ACHN (cell line): ENCODE data around the gene TSPAN3.
A peak's percentile ranks its signal among the peaks of the same experiment; 100 is the strongest.

Experiments used
- DNase-seq: peaks from one replicate; pipeline ENCODE4 v3.0.0-alpha.2; 2015
- in situ Hi-C: cut with HindIII; loops from 2 replicates; pipeline ENCODE4 v1.10.0; 2017; ENCODE audit warnings: low sequenced_read_pairs, low pct_ligation_motif_present, low pct_unique_long_range_greater_than_20kb

The TSPAN3 gene

DNA sequence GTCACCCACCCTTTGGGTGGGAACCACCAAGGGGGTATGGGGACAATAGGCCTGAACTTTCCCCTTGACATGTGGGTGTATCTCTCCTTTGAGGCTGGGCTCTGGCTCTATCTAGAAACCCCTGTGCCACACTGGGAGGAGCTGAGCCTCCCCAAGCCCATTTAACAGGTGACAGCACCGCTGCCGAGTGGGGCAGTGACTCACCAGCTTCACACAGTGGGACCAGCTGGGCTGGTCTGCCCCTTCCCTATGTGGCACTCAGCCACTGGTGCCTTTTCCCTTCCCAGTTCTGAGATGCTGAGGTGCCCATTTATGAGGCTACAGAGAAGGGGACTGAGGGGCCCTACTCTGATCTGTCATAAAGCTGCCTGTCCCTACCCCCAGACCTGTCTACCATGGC is 70.9 kb downstream of the TSPAN3 start:
- in situ Hi-C loops: no loop called here
- no peak for DNase-seq

DNA sequence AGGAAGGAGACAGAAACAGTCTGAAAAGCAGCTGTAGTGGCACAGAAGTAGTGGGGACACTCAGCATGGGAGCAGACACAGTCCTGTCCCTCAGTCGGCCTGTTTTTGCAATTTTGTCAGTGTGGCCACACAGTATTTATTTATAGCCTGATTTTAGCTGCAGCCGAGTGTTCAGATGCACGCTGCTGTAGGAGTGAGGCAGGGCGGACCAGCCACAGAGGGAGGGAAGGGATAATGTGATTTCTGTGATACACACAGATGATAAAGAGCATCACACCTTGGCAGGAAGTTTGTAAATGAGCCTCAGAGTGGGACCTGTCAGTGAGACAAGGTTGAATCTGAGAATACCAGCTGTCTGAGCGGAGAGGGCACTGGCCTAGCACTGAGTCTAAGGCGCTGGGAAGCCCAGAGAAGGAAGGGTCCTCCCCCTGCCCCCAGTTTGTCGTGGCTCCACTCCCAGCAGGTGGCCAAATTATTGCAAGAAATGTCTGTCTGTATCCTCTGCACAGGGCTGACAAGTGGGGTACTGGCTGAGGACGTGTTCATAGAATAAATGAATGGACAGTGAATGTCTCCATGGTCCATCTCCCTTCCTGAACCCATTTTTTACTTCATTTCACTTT is 72.1 kb downstream of the TSPAN3 start:
- DNase-seq: no peak
- in situ Hi-C loops: no loop called here

DNA sequence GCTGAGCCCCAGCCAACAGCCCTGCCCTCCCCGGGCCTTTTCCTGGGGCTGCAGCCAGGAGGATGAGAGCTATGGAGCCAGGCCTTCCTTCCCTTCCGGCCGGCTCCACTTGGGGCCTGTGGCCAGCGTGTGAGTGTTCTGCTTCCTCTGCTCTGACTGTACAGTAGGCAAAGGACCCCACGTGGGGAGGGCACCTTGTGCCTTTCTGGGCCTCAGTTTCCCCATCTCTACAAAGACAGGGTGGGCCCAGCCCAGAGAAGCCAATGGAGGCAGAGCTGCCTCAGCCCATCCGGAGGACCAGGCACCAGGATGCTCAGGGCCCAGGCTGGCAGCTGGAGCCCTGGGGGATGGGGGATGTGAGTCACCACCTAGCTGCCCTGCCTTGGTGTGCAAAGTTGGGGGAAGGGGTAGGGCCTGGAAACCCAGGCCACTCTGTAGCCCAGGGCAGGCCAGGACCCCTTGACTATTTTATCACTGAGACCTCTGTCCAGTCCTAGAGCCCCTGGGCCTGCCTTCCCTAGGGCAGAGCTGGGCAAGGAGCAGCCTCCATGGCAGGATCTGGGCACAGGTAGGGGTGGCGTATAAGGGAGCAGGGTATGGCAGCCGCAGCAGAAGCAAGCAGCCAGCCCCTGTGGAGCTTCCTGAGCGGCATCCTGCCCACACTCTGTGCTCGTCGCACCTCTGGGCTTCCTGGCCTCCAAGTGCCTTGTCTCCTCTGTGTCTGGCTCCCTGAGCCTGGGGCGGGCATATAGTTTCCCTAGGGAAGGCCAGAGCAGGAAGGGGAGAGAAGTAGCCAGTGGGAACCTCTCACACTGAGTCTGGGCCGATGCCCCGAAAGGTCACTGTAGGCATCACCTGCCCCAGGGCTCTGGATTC is 74.1 kb downstream of the TSPAN3 start:
- in situ Hi-C loops: no loop called here
- DNase-seq: peak; percentile 5

DNA sequence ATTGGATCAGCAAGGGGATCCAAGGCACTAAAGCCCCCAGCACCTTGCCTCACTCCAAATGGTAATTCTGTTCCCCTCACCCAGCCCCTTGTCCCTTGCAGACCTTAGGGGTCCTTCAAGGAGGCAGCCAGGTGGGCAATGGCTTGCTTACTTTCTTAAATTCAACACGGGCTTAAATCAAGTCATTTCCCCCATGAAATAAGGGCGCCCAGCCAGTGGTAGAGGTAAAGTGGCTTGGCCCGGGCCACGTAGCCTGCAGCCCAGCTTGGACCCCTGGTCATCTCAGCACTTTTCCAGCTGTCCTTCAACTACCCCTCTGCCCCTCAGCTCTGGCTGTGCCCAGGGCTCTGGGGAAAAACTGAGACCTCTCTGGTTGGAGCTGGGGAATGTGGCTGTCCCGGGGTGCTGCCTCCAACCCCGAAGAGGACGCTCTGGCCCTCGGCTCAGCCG is 74.8 kb downstream of the TSPAN3 start:
- DNase-seq: no peak
- in situ Hi-C loops: no loop called here

DNA sequence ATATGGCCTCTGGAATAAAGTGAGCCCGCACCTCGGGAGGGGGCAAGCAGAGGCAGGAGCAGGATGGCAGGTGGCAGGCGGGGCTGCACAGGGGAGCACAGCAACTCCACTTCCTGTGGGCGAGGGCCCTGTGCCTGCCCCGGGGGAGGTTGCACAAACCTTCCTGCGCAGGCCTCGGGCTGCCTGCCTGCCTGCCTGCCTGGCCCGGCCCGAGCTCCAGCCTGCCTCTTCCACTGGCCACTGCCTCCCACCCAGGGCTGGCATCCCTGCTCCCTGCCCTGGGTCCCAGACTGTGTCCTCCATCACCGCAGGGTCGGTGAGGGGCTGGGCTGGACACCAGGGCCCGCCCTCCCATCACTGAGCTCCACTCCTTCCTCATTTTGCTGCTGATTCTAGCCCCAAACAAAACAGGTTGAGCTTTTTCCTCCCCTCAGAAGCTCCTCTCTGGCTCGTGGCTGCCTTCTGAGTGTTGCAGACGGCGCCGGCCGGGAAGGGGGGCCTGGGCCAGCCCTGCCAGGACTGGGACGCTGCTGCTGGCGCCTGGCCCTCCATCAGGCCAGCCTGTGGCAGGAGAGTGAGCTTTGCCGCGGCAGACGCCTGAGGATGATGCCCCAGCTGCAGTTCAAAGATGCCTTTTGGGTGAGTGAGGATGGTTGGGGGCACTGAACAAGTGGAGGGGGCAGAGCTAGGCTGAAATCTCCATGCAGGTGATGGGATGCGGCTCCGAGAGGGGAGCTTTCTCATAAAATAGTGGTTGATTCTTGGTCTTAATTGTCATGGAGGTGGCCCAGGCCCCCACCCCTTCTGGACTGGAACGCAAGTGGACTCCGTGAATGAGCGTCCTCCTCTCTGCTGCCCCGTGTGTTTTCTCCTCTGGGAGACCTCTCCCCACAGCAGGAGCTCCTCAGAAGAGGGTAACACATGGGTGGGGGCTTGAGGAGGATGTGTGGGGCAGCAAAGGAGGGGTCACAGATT is 75.7 kb downstream of the TSPAN3 start, which contains the start of gene PSTPIP1:
Gene PSTPIP1, plus strand, starts transcription at position 156 of the 975 bp plus-strand sequence. Its CDS starts 448 bp downstream, at position 604.
- DNase-seq: no peak
- in situ Hi-C loops: no loop called here

DNA sequence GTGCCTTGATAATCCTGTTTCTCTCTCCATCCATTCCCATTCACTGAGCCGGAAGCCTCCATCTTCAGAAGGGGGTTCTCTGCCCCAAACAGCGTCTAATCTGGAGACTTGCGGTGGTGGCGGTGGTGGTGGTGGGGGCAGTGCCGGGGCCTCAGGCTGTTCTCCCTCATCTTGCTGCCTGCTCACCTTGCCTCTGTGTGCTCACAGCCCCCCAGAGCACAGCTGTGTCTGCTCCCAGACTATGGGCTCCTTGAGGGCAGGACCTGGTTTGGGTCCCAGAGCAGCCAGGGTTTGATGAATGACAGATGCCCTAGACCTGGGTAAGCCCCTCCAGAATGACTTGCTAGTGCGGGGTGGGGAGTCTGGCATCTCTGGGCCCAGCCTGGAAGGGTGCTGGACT is 76.4 kb downstream of the TSPAN3 start:
- no peak for DNase-seq
- in situ Hi-C loops: no loop called here

DNA sequence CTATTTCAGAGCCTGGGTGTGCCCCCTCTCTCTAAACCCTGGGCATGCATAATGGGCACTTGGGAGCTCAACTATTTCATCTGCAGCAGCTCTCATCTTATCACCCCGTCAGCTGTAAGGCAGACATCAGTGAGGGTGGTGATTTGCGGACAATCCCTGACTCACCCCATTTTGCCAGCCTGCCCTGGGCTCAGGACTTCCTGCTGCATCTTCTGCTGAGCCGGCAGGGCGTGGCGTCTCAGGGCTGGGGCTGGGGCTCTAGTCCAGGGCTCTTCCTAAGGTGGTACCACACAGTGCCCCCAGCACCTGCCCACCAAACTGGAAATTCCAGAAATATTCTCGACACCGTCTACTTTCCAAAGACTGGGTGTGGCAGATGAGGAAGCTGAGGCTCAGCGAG is 76.9 kb downstream of the TSPAN3 start:
- in situ Hi-C loops: no loop called here
- DNase-seq: peak; percentile 1

DNA sequence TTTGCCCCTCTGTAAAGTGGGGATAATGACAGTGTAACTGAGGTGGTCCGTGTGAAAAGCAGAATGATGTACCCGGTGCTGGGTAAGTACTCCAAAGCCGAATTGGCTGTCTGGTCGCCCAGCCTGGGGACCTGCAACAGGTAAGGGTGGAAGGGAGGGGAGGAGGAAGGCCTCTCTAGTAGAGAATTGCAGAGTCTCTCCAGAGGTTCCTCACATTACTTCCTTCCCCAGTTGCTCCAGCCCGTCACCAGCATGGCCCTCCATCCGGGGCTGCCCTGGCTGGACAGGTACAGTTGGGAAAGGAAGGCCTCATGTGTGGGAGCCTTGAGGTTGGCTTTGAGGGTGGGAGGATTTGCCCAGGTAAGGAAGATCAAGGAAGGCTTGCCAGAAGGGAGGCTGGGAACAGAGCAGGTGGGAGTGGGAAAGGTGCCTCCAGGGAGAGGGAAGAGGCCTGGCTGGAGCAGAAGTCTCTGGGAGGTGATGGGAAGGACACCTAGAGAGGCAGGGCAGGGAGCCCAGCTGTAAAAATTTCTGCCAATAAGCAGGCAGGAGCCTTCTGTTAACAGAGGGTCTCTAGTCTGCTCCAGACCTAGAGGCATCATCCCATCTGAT is 77.7 kb downstream of the TSPAN3 start:
- in situ Hi-C loops: no loop called here
- no peak for DNase-seq

DNA sequence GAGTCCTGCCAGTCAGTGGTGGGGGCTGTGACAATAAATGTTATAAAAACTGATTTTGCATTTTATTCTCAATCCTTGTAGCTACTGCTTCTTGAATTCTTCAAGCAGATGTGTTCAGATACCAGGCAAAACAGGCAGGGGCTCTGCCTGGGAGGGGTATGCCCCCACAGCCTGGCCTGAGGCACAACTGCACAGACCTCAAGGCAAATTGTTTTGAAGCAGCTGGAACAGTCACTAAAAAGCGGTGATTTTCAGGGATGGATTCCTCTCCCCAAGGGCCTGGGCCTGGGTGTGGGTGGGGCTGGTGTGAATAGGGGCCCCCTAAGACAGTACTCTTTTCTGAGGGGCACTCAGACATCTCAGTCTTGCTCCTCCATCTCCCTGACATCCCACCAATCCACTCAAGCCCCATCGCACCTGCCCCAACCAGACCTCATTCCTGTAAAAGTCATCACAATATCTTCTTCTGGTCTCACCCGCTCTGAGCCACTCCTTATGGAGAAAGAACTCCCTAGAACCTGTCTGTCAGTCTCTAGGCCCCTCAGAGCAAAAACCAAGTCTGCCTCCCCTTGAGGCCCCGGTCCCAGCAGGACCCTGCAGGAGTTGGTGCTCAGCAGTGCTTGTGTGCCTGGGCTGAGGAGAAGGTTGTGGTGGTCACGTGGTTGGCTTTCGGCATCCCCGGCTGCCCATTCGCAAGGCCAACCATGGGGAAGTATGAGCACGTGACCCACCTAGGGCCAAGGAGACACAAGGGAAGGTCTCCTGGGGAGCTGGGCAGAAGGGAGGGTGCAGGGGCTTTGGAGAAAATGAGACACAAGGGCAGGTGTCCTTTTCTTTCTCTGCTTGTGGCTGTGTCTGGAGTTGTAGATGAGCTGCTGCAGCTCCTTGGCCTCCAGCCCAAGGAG is 78.9 kb downstream of the TSPAN3 start:
- no peak for DNase-seq
- in situ Hi-C loops: no loop called here
